Loucy (cell line): ENCODE results near the gene TCP1.
"Not testable (repeated sequence)": the region's sequence is repeated elsewhere in the genome, so short reads cannot be mapped to it uniquely, and the experiment has no call there.

Experiments
- H2AFZ ChIP-seq: fragments of 200-600 bp; sonication (generic); 2 replicates; pipeline ENCODE4 v1.6.0; 2016; ENCODE audit warnings: antibody characterized with exemption, mild to moderate bottlenecking, low read length, moderate library complexity
- H3F3A ChIP-seq: fragments of 200-600 bp; 2 replicates; pipeline ENCODE4 v1.6.0; 2016; ENCODE audit warnings: antibody characterized with exemption, low read depth, mild to moderate bottlenecking
- H3K27me3 ChIP-seq: fragments of 200-600 bp; sonication (generic); 2 replicates; pipeline ENCODE4 v1.6.1; 2014; ENCODE audit warnings: low read length, mild to moderate bottlenecking; ENCODE audit not compliant: insufficient read depth, poor library complexity, severe bottlenecking
- H3K36me3 ChIP-seq: fragments of 200-600 bp; sonication (generic); 2 replicates; pipeline ENCODE4 v1.6.1; 2016; ENCODE audit warnings: low read length; ENCODE audit not compliant: insufficient read depth
- H3K4me1 ChIP-seq: fragments of 200-600 bp; sonication (generic); 2 replicates; pipeline ENCODE4 v1.5.1; 2014; ENCODE audit warnings: low read length, mild to moderate bottlenecking; ENCODE audit not compliant: insufficient read depth, poor library complexity, severe bottlenecking
- H3K4me2 ChIP-seq: fragments of 200-600 bp; sonication (generic); 2 replicates; pipeline ENCODE4 v1.6.0; 2014; ENCODE audit warnings: antibody characterized with exemption, low read length, low read depth, mild to moderate bottlenecking; ENCODE audit not compliant: poor library complexity, severe bottlenecking
- H3K4me3 ChIP-seq: fragments of 200-600 bp; sonication (generic); 2 replicates; pipeline ENCODE4 v1.5.1; 2014; ENCODE audit warnings: low read length, mild to moderate bottlenecking, mixed read lengths; ENCODE audit not compliant: poor library complexity, severe bottlenecking
- H3K79me2 ChIP-seq: fragments of 200-600 bp; sonication (generic); 2 replicates; pipeline ENCODE4 v1.6.1; 2014; ENCODE audit warnings: low read length; ENCODE audit not compliant: insufficient read depth
- H3K9ac ChIP-seq: fragments of 200-600 bp; sonication (generic); 2 replicates; pipeline ENCODE4 v1.6.0; 2014; ENCODE audit warnings: mild to moderate bottlenecking, low read depth, low read length, moderate library complexity; ENCODE audit not compliant: poor library complexity, severe bottlenecking
- H3K9me2 ChIP-seq: fragments of 200-600 bp; sonication (generic); replicated peaks from 2 replicates; pipeline ENCODE4 v1.6.1; 2016; ENCODE audit warnings: low read depth, low read length, mixed read lengths
- H3K9me3 ChIP-seq: fragments of 200-600 bp; sonication (generic); 2 replicates; pipeline ENCODE4 v1.6.1; 2014; ENCODE audit warnings: mild to moderate bottlenecking, antibody characterized with exemption, low read length, low read depth; ENCODE audit not compliant: insufficient read depth
- H4K20me1 ChIP-seq: fragments of 200-600 bp; sonication (generic); 2 replicates; pipeline ENCODE4 v1.6.0; 2014; ENCODE audit warnings: antibody characterized with exemption, low read length, mild to moderate bottlenecking; ENCODE audit not compliant: insufficient read depth, poor library complexity, severe bottlenecking
- EZH2phosphoT487 ChIP-seq: fragments of 200-600 bp; IDR thresholded peaks from 2 replicates; pipeline ENCODE4 v1.6.1; 2018; ENCODE audit warnings: antibody characterized with exemption, mild to moderate bottlenecking, moderate library complexity, borderline replicate concordance
- TF ChIP-seq, protein P1 (sequence below): fragments of 200-600 bp; sonication (generic); conservative IDR thresholded peaks from 2 replicates; pipeline ENCODE4 v1.5.1; 2014; ENCODE audit warnings: mild to moderate bottlenecking, antibody characterized with exemption, low read length

TCP1 gene

GRCh38 chr6:159826004-159826403 is 36.6 kb upstream of the TCP1 start:
- Histone ChIP-seq H3K79me2 (no peaks in the 10 kb centered on the region), H3K27me3 (no peaks in the 10 kb centered on the region), H3K9ac (no peak overlapping the region), H3K36me3 (no peaks in the 10 kb centered on the region), H2AFZ (no peak overlapping the region), H3K9me3 (no peaks in the 10 kb centered on the region), H3F3A (no peaks in the 10 kb centered on the region), H3K4me2 (no peak overlapping the region), H3K4me1 (peaks cover 30% of the 10 kb centered on the region), H3K9me2 (no peaks in the 10 kb centered on the region), H4K20me1 (no peaks in the 10 kb centered on the region), H3K4me3 (no peak overlapping the region)
- TF ChIP-seq EZH2phosphoT487: no peak
- TF ChIP-seq, protein P1, sequence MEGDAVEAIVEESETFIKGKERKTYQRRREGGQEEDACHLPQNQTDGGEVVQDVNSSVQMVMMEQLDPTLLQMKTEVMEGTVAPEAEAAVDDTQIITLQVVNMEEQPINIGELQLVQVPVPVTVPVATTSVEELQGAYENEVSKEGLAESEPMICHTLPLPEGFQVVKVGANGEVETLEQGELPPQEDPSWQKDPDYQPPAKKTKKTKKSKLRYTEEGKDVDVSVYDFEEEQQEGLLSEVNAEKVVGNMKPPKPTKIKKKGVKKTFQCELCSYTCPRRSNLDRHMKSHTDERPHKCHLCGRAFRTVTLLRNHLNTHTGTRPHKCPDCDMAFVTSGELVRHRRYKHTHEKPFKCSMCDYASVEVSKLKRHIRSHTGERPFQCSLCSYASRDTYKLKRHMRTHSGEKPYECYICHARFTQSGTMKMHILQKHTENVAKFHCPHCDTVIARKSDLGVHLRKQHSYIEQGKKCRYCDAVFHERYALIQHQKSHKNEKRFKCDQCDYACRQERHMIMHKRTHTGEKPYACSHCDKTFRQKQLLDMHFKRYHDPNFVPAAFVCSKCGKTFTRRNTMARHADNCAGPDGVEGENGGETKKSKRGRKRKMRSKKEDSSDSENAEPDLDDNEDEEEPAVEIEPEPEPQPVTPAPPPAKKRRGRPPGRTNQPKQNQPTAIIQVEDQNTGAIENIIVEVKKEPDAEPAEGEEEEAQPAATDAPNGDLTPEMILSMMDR: no peak

GRCh38 chr6:159824690-159825089 is 35.3 kb upstream of the TCP1 start:
- not testable (repeated sequence) for H3K9me2 ChIP-seq, H3K4me3 ChIP-seq, H3K36me3 ChIP-seq, H3K9ac ChIP-seq, H3F3A ChIP-seq, H4K20me1 ChIP-seq, H3K27me3 ChIP-seq, H3K9me3 ChIP-seq, H2AFZ ChIP-seq, H3K4me2 ChIP-seq, H3K79me2 ChIP-seq
- peaks cover 17% of the 10 kb centered on the region for H3K4me1 ChIP-seq

DNA sequence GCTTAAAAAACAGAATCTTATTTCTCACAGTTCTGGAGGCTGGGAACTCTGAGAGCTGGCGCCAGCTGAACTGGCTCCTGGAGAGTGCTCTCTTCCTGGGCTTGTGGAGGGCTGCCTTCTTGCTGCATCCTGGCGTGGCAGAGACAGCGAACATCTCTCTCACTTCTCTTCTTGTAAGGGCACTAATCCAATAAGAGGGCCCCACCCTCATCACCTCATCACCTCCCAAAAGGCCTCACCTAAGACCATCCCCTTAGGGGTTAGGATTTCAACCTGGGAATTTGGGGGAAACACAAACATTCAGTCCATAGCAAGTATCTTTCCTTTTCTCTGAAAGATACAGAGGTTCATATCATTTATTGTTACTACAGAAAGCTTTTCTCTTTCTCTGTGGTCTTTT is 34.6 kb upstream of the TCP1 start:
- Histone ChIP-seq H3K36me3 (no peaks in the 10 kb centered on the region), H3K4me3 (no peak overlapping the region), H3K4me2 (no peak overlapping the region), H3K9me3 (no peaks in the 10 kb centered on the region), H3K4me1 (peaks cover 9% of the 10 kb centered on the region), H2AFZ (no peak overlapping the region), H3K27me3 (no peaks in the 10 kb centered on the region), H3K9ac (no peak overlapping the region), H3K9me2 (no peaks in the 10 kb centered on the region), H4K20me1 (no peaks in the 10 kb centered on the region), H3F3A (no peaks in the 10 kb centered on the region), H3K79me2 (no peaks in the 10 kb centered on the region)
- TF ChIP-seq, protein P1: no peak
- no peak for TF ChIP-seq EZH2phosphoT487

GRCh38 chr6:159821726-159822125 is 32.3 kb upstream of the TCP1 start:
- H3K4me2 ChIP-seq: no peak overlapping the region
- H2AFZ ChIP-seq: no peak overlapping the region
- H3K79me2 ChIP-seq: no peaks in the 10 kb centered on the region
- H3K9me2 ChIP-seq: no peaks in the 10 kb centered on the region
- H3K4me1 ChIP-seq: peaks cover 5% of the 10 kb centered on the region
- H3K9me3 ChIP-seq: no peaks in the 10 kb centered on the region
- H3K36me3 ChIP-seq: no peaks in the 10 kb centered on the region
- no peaks in the 10 kb centered on the region for H3K27me3 ChIP-seq
- TF ChIP-seq, protein P1: no peak
- no peak for TF ChIP-seq EZH2phosphoT487
- no peaks in the 10 kb centered on the region for H4K20me1 ChIP-seq
- H3K4me3 ChIP-seq: no peak overlapping the region
- no peak overlapping the region for H3K9ac ChIP-seq
- H3F3A ChIP-seq: no peaks in the 10 kb centered on the region
